Sigmoid colon (tissue), 4 donors: ENCODE data around the gene ALOX5.

ENCODE experiments used
- CTCF ChIP-seq, 4 experiments: fragments of 450-650 bp in 3 of 4; fragments of 200-600 bp in 1 of 4; IDR thresholded peaks; one replicate each; pipeline ENCODE4 v1.5.1; 2016 to 2019; ENCODE audit warnings: antibody characterized with exemption in 4 of 4, mild to moderate bottlenecking in 3 of 4, moderate library complexity in 2 of 4
- EP300 ChIP-seq, 4 donors: sonication (generic); formaldehyde crosslinking; IDR thresholded peaks; one replicate each; pipeline ENCODE4 v1.6.1; 2017; ENCODE audit warnings: antibody characterized with exemption in 4 of 4
- POLR2A ChIP-seq, 2 donors: fragments of 450-650 bp; IDR thresholded peaks; one replicate each; pipeline ENCODE4 v1.6.1; 2016; ENCODE audit warnings: antibody characterized with exemption in 2 of 2, mild to moderate bottlenecking in 2 of 2, moderate library complexity in 2 of 2
- POLR2AphosphoS5 ChIP-seq, 4 donors: sonication (generic); formaldehyde crosslinking; IDR thresholded peaks; one replicate each; pipeline ENCODE4 v1.6.1; 2017; ENCODE audit warnings: antibody characterized with exemption in 4 of 4

- no peak for TF ChIP-seq CTCF (IDR thresholded peaks at IDR 0.05)
- no peak for TF ChIP-seq POLR2AphosphoS5 (IDR thresholded peaks at IDR 0.05)
- no peak for TF ChIP-seq POLR2A (IDR thresholded peaks at IDR 0.05)
- no peak for TF ChIP-seq EP300 (IDR thresholded peaks at IDR 0.05)
Observed at GRCh38 chr10:45452743-45453452, 78.9 kb downstream of the ALOX5 start.
